HG02763 (cell line): Measurements from ENCODE around the gene PRPS2.

ENCODE experiments used
- ATAC-seq: cut with Tn5 transposase; IDR thresholded peaks from one replicate; pipeline ENCODE4 v1.9.1; 2021; ENCODE audit warnings: mild to moderate bottlenecking, moderate library complexity; ENCODE audit not compliant: unreplicated experiment

Gene PRPS2

GRCh38 chrX:12811658-12812057 lies 20.4 kb downstream of the PRPS2 start:
- ATAC-seq: no peak

DNA sequence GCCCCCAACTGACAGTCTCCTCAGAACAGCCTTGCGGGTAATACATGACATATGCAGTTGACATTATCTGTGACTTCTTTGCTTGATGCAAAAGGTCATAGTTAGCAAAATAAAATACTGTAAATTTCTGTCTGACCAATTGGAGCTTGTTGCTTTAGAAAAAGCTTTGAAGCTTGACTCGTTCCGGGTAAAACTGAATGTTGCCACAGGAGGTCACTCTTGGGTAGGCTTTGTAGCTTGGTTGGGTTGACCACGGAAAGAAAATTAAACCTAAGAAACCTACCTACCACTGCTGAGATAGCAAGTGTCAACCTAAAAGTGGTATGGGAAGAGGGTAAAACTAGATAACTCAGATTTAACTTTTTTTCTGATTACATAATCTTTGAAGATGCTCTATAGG lies 23.2 kb downstream of the PRPS2 start:
- ATAC-seq: no peak

DNA sequence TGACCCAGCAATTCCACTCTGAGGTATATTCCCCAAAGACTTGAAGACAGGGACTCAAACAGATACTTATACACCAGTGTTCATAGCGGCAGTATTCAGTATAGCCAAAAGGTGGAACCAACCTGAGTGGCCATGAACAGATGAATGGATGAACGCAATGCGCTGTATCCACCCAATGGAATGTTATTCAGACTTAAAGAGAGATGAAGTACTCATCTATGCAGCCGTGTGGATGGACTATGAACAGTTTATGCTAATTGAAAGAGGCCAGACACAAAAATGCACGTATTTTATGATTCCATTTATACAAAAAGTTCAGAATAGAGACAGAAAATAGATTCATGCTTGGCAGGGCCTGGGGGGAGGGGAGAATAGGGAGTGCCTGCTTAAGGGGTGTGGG lies 26.3 kb downstream of the PRPS2 start:
- ATAC-seq: no peak

DNA sequence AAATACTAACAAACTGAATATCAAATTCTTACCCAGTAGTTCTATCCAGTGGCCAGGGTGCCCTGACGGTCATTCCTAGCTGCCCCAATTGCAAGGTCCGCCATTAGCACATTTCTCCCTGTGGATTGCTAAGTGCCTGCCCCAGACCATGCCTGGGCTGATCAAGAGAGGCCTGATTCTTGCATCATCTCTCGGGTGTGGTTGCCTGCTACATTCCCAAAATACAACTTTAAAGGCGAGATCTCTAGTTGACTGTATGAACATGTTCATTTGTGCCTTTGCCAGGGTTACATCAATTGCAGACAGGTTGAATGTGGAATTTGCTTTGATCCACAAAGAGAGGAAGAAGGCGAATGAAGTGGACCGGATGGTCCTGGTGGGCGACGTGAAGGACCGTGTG lies 28.0 kb downstream of the PRPS2 start:
- no peak for ATAC-seq

DNA sequence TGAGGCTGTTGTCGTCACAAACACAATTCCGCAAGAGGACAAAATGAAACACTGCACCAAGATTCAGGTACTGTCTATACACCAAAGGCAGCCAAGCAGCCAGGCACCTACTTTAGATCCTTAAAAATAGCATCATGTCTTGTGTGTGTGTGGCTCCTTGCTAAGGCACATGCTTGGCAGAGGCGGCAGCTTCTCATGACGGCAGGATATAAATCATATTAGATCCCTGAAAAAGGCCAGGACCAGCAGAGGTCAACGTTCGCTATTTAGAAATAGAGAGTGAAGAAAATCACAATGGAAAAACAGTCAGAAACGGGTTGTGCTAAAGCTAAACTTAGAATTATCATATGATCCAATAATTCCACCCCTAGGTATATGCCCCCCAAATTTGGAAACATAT lies 29.5 kb downstream of the PRPS2 start:
- no peak for ATAC-seq

DNA sequence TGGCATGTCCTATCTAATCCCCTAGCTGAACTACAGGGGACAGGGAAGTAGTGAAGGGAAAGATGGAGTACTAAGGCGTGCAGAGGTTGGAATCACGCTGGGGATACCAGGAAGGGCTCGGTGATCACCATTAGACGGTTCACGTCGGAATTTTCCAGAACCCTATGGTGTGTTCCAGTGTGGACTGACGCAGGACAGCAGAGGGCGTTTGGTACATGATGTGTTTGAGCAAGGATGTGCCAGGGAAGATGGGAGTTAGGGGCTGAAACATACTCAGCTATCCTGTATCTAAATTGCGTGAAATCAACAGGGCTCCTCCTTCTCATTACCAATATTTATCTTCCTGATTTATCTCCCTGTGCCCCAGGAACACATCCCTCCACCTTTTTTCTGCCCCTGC lies 33.7 kb downstream of the PRPS2 start:
- ATAC-seq: no peak

DNA sequence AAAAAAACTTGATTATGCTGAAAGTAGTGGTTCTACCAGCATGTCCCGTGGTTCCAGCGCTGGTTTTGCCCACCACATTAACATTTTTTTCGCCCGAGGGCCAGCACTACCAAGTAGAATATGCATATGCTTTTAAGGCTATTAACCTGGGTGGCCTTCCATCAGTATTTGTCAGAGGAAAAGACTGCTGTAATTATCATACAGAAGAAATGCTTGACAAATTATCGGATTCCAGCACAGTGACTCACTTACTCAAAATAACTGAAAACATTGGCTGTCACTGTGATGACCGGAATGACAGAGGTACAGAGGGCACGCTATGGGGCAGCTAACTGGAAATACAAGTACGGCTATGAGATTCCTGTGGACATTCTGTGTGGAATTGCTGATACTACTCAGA lies 34.6 kb downstream of the PRPS2 start:
- no peak for ATAC-seq

DNA sequence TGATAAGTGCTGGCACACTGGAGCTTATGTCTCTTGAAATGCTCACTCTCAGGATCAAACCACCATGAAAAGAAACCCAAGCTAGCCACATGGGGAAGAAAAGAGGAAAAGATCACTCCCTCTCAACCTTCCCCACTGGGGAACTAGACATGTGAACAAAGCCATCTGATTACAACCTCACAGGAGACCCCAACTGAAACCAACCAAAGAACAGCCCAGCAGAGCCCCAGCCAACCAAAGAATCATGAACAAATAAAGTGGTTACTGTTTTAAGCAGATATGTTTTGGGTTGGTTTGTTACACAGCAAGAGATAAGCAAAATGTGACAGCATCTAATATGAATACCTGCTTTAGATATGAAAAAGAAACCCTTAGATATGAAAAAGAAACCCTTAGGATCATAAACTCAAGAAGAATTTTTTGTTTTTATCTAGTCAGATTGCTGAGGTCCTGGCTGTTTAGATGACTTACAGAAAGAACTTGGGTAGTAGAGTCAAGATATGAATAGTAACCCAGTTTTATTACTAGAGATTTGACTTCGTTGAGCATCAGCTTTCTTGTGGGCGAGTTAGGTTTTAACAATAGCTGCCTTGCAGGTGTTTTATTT lies 52.0 kb downstream of the PRPS2 start:
- no peak for ATAC-seq

DNA sequence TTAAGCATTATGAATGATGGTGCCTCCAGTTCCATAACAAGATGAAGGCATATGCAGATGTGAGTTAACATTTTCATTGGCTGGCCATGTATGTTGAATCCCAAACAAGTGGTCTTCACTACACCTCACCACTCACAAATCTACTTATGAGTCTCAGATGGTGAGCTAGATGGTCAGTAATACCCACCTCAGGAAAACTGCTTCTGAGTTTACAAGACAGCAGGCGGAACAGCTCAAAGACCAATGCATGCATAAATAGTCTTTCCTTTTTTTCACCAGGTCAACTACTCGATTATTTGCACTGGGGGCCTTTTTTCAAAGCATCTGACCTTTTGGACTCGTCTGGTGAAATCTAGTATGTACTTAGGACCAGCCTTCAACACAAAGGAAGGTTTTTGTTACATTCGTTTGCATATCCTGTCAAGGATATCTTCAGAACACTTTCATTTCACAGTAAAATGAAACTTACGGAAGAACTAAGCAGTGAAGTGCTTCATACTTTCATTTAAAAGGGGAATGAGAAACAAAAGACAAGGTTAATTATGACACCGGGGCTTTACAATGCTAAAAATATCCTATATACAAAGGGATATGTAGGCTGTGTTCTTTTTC lies 52.6 kb downstream of the PRPS2 start:
- peak; percentile 93 for ATAC-seq

GRCh38 chrX:12844319-12844718 lies 53.1 kb downstream of the PRPS2 start:
- peak; percentile 39 for ATAC-seq

DNA sequence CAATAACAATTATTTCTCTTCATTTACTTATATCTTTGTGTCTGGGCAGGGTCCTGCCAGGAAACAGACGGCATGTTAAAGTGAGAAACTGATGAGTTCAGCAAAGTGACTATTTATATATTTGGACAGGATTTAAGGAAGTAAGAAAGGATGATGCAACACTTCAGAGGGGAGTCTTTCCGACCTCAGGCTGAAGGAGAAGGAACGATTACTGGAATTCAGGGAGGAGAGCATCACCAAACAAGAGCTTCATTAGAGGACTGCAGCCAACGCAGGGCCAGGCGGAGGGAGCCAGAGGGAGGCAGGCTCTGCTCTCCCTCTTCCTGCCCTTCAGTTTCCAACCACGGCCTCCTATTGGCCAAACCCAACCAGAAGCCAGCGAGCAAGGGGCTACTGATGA lies 74.1 kb downstream of the PRPS2 start:
- no peak for ATAC-seq

DNA sequence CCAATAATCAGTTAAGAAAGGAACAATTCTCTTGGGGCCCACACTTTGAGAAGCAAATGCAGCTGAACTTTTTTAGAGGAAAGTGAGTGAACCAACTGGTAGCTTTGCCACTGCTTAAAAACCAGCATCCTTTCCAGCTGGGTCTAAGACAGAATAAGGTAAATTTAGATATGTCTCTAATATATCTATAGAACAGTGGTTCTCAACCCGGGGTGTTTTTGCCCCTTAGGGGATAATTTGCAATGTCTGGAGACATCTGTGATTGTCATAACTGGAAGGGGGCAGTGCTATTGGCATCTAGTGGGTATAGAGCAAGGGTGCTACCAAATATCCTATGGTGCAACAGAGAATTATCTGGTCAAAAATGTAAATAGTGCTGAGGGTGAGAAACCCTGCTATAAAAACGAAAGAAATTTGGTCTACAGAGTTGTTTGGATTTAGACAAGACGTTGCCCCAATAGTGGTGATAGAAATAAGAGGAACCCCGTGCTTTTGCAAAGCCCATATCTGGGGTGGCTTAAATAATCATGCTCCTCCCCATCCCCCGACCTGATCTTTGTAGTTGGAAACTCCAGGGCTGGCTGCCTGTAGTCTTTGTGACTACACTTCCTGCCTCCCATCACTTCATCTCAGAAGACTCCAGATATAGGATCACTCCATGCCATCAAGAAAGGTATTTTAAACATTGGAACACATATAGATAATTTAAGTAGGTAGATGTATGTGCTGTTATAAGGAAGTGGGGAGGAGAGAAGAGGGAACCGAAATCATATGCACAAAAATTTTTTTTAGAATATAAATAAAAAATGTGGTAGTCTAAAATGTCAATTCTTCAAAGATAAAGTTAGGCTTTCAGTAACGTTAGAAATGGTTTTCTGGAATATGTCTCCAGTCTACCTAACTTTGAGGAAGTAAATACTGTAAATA lies 75.5 kb downstream of the PRPS2 start, which contains the start of gene TLR7:
Gene TLR7, plus strand, starts transcription at position 622 of the 927 bp plus-strand sequence. CDS start 507 bp downstream, outside the sequence.
- ATAC-seq: no peak

DNA sequence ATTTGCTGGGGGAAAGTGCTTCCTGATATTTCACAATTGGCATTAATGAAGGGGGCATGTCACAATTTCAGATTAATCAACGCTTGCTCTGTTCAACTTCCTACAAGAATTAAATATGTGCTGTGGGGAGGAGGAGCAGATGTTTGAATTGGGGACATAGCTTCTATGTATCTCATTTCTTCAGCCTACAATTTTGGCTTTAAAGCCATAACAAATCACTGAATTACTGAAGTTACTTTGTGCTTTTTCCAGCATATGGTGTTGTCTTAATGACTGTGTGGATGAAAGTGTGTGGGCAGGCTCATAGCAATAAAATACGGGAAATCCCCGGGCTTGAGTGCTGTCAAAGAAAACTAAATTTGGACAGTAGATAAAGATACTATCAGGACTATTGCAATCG lies 76.5 kb downstream of the PRPS2 start:
- no peak for ATAC-seq

GRCh38 chrX:12868747-12869146 lies 77.5 kb downstream of the PRPS2 start:
- ATAC-seq: peak; percentile 54

DNA sequence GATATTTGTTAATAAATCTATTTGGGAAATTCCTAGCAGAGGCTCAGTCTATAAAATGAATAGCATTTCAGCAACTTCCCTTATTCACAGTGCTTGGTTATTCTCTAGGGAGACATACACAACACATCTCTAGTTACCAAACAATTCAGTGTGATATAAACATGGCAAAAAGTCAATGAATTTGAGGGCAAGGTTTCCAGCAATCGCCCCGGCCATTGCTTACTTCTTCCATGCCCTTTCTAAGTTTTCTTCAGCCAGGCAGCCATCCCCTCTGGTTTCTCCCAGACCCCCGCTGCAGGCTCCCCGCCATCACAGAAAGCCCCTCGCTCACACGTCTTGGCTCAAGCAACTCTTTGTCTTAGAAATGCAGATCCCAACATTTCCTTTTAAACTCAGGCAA lies 80.0 kb downstream of the PRPS2 start:
- no peak for ATAC-seq

- ATAC-seq: no peak
Observed at GRCh38 chrX:12872741-12873140, 81.5 kb downstream of the PRPS2 start.
